Hematopoietic multipotent progenitor cell treated with erythropoietin and hydrocortisone succinate and interleukin-3 and kit ligand, for 17 days (in vitro differentiated cells): ENCODE results near the gene UBE4B.

Experiments used
- DNase-seq: peaks from one replicate; pipeline ENCODE4 v3.0.0-alpha.2; 2015; ENCODE audit warnings: low spot score

The UBE4B gene

DNA sequence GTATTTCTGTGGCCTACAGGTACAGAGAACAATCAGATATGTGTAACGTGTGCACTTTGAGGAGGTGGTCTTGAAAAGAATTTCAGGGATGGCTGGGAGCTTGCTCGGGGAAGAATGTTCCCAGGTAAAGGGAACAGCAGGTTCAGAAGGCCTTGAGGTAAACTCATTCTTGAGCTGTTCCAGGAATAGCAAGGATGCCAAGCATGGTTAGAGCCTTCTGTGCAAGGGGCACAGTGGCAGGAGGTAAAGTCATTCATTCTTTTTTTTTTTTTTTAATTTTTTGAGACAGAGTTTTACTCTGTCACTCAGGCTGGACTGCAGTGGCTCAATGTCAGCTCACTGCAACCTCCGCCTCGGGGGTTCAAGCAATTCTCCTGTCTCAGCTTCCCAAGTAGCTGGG, 10.0 kb downstream of the UBE4B start:
- DNase-seq, result no peak

DNA sequence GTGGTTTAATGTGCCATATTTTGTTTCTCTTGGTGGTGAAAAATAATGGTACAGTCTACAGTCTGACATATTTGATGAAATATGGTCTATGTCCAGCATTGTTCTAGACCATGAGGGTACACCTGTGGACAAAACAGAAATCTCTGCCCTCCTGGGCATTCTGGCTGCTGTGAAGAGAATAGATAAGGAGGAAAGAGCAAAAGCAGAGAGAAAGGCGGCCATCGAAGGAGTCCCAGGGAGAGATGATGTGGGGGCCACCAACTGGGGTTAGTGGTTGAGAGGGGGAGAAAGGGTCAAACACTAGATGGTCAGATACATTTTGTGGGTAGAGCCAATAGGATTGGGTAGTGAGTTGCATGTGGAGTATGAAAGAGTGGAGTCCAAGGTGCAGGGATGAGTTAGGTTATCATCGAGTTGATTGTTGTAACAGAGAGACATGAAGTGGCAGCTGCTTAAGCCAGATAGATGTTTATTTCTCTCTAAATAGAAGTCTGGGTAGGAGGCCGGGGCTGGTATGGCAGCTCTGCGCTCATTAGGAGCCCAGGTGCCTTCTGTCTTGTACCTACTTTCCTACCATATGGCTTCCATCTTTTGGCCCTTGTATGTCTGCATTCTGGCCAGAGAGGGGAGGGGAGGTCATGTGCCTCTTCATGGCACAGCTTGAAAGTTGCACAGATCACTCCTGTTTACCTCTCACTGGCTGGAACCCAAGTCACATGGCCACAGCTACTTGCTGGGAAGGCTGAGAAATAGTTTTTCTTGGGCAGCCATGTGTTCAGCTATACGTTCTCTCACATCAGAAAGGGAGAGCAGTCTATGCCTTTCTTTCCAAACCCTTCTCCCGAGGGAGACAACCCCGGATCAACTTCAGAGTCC, 13.0 kb downstream of the UBE4B start:
- peak; percentile 90 for DNase-seq

DNA sequence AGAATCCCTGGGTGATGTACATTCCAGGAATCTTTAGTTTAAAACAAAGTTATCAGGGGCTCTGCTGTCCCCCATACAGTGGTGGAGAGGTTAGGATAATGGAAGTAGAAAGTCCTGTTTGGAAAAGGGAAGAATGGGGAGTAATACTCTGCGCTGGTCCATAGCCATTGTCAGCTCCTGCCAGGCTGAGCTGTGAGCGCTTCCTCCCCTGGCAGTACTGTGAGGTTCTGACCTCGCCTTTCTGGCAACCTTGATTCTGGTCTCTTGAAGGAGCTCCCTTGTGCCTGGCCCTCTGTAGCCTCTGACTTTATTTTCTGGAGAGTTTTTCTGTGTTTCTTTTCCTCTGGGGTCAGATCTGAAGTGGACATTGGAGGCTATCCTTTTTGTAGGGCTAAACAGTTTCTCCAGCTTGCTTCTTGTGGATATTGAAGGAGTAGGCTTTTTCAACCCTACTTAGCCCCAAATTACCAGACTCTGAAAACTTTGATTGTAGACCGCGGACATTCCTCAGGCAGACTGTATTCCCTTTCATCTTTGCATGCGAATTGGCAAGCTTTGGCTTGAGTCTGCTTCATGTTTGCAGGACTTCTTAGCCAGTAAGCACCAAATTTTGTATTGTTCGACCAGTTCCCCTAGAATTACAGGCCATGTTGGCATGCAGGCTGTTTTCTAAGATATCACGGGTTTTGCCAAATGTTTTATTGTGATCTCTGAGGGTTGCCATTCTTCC, 13.8 kb downstream of the UBE4B start:
- peak; percentile 61 for DNase-seq

DNA sequence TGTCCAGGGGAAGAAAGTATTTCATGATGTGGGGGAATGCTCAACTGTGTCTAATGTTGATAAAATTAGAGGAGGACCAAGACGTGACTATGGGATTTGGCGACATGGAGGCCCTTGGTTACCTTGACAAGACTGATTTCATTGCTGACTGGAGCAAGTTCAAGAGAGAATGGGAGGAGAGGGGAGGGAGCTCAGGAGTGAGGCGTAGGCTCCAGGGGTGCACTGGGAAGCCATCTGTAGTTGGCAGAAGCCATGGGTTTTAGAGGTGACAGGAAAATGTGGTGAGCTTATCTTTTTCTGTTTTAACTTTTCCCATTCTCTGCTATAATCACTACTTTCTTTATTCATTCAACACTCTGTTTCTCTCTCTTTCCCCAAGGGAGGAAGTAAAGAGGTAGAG, 15.8 kb downstream of the UBE4B start:
- DNase-seq, result no peak

DNA sequence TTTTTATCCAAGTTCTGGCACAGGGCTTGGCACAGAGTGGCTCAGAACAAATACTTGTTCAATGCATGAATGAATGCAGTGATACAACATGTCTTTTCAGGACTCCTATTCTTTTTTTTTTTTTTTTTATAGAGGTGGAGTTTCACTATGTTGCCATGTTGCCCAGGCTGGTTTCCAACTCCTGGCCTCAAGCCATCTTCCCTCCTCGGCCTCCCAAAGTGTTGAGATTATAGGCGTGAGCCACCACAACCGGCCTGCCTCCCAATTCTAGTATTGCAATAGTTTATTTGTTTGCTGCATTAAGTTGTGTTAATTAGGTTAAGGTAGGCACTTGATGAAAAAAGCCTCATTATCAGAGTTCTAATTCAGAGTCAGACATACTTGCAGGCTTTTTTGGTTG, 17.9 kb downstream of the UBE4B start:
- no peak for DNase-seq

DNA sequence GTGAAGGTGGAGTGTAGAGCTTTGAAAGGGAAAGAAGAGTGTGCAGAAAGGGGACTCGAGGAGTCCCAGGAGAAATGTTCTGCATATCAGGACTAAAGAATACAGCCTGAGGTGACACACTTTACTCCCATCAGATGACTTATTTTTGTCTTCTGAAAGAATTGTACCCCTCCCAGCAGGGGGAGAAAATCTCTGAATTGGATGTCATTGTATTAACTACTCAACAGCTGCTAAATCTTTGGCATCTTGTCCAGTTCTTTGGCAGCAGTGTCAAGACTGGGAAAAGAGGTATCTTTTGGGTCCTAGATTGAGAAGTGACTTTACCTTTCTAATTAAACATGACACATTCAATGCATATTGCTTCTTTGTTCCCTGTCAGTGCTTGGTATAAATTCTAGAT, 18.9 kb downstream of the UBE4B start:
- DNase-seq, result no peak

DNA sequence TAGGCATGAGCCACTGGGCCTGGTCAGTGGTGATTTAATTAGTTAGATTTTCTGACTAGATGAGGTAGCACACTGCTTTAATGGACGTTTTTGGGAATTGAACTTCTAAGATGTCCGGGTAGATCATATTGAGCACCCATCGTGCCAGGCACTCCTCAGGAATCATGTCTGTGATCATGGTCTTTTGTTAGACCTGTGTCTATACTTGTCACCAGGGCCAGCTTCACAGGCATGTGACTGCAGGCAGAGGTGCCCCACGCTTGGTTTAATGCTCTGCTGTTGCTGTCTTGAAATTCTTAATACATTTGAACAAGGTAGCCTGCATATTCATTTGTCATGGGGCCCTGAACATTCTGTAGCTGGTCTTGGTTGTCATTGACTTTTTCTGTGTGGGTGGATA, 19.6 kb downstream of the UBE4B start:
- DNase-seq, result no peak

GRCh38 chr1:10054465-10054864, 21.7 kb downstream of the UBE4B start:
- no peak for DNase-seq

- DNase-seq, result no peak
Measured at GRCh38 chr1:10056599-10056987, 23.8 kb downstream of the UBE4B start.

- no peak for DNase-seq
Measured at GRCh38 chr1:10057343-10057742, 24.6 kb downstream of the UBE4B start.

- DNase-seq, result no peak
Measured at GRCh38 chr1:10057796-10058195, 25.0 kb downstream of the UBE4B start.

GRCh38 chr1:10059342-10059718, 26.6 kb downstream of the UBE4B start:
- DNase-seq, result no peak

DNA sequence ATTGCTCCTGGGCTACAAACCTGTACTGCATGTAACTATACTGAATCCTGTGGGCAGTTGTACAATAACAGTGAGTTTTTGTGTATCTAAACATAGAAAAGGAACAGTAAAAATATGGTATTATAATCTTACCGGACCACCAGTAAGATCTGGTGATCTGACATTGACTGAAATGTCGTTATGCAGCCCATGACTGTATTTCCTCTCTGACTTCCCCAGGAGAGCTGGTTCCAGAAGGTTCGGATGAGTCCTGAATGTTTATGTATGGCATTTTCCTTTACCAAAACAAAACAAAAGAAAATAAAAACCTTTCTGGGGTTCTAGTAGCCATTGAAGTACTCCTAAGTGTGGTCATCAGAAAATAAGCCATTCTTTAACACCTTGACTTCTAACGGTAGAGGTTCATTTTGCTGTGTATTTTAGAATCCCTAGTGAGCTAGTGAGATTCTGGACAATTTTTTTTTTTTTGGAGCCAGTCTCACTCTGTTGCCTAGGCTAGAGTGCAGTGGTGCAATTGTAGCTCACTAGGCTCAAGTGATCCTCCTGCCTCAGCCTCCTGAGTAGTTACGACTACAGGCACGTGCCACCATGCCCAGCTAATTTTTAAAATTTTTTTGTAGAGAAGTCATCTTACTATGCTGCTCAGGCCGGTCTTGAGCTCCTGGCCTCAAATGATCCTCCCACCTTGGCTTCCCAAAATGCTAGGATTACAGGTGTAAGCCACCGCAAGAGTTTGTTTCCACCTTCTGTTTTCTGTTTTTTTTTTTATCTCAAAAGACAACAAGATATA, 27.7 kb downstream of the UBE4B start:
- no peak for DNase-seq

DNA sequence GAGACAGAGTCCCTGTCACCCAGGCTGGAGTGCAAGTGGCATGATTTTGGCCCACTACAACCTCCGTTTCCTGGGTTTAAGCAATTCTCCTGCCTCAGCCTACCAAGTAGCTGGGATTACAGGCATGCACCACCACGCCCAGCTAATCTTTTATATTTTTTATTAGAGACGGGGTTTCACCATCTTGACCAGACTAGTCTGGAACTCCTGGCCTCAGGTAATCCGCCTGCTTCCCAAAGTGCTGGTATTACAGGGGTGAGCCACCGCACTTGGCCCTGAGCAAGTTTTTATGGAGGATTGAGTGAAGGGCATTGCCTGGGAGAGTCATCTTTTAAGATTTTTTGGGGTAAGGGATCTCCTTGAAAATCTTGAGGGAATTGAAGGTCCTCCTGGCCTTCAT, 28.5 kb downstream of the UBE4B start:
- no peak for DNase-seq

DNA sequence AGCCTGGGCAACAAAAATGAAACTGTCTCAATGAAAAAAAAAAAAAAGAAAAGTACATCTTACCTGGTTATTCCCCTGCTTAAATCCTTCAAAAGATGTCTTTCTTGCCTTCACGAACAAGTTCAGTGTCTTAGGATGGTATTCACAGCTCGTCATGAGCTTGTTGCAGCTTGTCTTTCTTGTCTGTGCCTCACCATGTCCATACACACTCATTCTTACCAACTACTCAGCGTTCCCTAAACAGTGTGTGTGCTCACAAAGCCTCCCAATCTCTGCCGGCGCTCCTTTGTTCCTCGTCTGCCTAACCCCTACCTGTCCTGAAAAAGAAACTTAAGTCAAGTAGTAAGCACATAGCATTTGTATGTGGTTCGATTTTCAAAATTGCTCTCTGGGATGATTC, 31.1 kb downstream of the UBE4B start:
- DNase-seq, result no peak

- no peak for DNase-seq
Measured at GRCh38 chr1:10064416-10065343, 31.9 kb downstream of the UBE4B start.

- DNase-seq, result no peak
Measured at GRCh38 chr1:10065344-10065685, 32.6 kb downstream of the UBE4B start.

DNA sequence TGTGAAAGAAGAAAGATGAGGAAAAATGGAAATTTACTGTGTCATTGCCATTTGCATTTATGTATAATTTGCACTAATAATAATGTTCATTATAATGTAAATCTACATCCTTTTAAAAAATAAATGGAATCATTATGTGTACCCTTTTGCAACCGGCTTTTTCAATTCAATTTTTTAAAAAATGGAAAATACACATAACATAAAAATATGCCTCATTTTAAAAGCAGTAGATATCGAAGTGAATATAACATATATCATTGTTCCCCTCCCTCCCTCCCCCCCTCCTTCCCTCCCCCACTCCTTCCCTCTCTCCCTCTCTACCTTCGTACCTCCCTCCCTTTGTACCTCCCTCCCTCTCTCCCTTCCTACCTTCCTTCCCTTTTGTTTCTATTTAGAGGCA, 33.0 kb downstream of the UBE4B start:
- no peak for DNase-seq

GRCh38 chr1:10068605-10069294, 36.0 kb downstream of the UBE4B start:
- no peak for DNase-seq

- DNase-seq, result no peak
Measured at GRCh38 chr1:10070206-10070605, 37.4 kb downstream of the UBE4B start.

DNA sequence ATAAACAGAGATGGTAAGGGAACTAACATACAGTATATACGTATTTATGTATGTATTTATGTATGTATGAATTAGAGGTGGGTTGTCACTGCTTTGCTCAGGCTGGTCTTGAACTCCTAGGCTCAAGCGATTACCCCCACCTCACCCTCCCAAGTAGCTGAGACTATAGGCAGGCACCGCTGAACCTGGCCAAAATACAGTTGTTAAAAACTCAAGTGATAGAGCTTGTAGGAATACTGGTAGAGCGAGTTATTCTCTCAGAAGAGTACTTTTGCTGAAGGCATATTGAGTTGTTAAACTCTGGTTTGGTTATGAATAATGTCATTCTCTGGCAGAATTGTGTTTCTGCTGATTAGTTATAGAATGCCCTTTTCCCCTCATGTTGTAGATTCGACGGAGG, 38.9 kb downstream of the UBE4B start:
- DNase-seq, result no peak
